Measurements from ENCODE around the gene PTPRT.

PTPRT gene

GRCh38 chr20:43161716-43162115 lies 28.0 kb downstream of the PTPRT start:
- no peak overlapping the region for H3K4me3 ChIP-seq (ENCODE audit: low read depth in 1 of 2, low read length in 2 of 2)
- no peak for DNase-seq
- TF ChIP-seq CTCF (IDR thresholded peaks at IDR 0.05; ENCODE audit: borderline replicate concordance, extremely low read depth, low read length, poor library complexity, severe bottlenecking) (no peak), EZH2 (IDR thresholded peaks at IDR 0.05; ENCODE audit: borderline replicate concordance, low read depth, low read length, severe bottlenecking) (no peak)
- H3K4me2 ChIP-seq (ENCODE audit: insufficient read depth, low read length), result no peak overlapping the region
- H2AFZ ChIP-seq (ENCODE audit: low read depth, low read length), result no peak overlapping the region
- H3K4me1 ChIP-seq (ENCODE audit: insufficient read depth, low read length), result no peaks in the 10 kb centered on the region
- no peak overlapping the region for H3K9ac ChIP-seq (ENCODE audit: low read depth, low read length)
- H3K27ac ChIP-seq (ENCODE audit: low read length), result no peak overlapping the region
- 0 out of 2 replicates have a peak, but pooled peaks cover 3% of the 10 kb centered on the region for H4K20me1 ChIP-seq (ENCODE audit: insufficient read depth, low read length)
- no peaks in the 10 kb centered on the region for H3K36me3 ChIP-seq (ENCODE audit: insufficient read depth, low read length)
- no peak for ATAC-seq (ENCODE audit: insufficient read depth, low read depth)
- H3K9me3 ChIP-seq (ENCODE audit: insufficient read depth, low read length, severe bottlenecking), result no peaks in the 10 kb centered on the region
- H3K27me3 ChIP-seq (ENCODE audit: insufficient read depth, low read length, poor library complexity), result peaks cover 3% of the 10 kb centered on the region
- H3K79me2 ChIP-seq (ENCODE audit: insufficient read depth, low read length), result no peaks in the 10 kb centered on the region

GRCh38 chr20:43160941-43161340 lies 28.8 kb downstream of the PTPRT start:
- DNase-seq (no peak), ATAC-seq (ENCODE audit: insufficient read depth, low read depth) (no peak)
- no peak for TF ChIP-seq CTCF (IDR thresholded peaks at IDR 0.05; ENCODE audit: borderline replicate concordance, extremely low read depth, low read length, poor library complexity, severe bottlenecking)
- no peak for TF ChIP-seq EZH2 (IDR thresholded peaks at IDR 0.05; ENCODE audit: borderline replicate concordance, low read depth, low read length, severe bottlenecking)

GRCh38 chr20:43159994-43160393 lies 29.7 kb downstream of the PTPRT start:
- no peak overlapping the region for H3K4me3 ChIP-seq (ENCODE audit: low read depth in 1 of 2, low read length in 2 of 2)
- no peaks in the 10 kb centered on the region for H3K79me2 ChIP-seq (ENCODE audit: insufficient read depth, low read length)
- no peak for DNase-seq
- no peak overlapping the region for H3K27ac ChIP-seq (ENCODE audit: low read length)
- H2AFZ ChIP-seq (ENCODE audit: low read depth, low read length), result no peak overlapping the region
- ATAC-seq (ENCODE audit: insufficient read depth, low read depth), result no peak
- no peak overlapping the region for H3K4me2 ChIP-seq (ENCODE audit: insufficient read depth, low read length)
- H4K20me1 ChIP-seq (ENCODE audit: insufficient read depth, low read length), result 0 out of 2 replicates have a peak, but pooled peaks cover 3% of the 10 kb centered on the region
- no peak for TF ChIP-seq CTCF (IDR thresholded peaks at IDR 0.05; ENCODE audit: borderline replicate concordance, extremely low read depth, low read length, poor library complexity, severe bottlenecking)
- TF ChIP-seq EZH2 (IDR thresholded peaks at IDR 0.05; ENCODE audit: borderline replicate concordance, low read depth, low read length, severe bottlenecking), result no peak
- H3K36me3 ChIP-seq (ENCODE audit: insufficient read depth, low read length), result no peaks in the 10 kb centered on the region
- H3K27me3 ChIP-seq (ENCODE audit: insufficient read depth, low read length, poor library complexity), result peaks cover 3% of the 10 kb centered on the region
- H3K4me1 ChIP-seq (ENCODE audit: insufficient read depth, low read length), result no peaks in the 10 kb centered on the region
- H3K9ac ChIP-seq (ENCODE audit: low read depth, low read length), result no peak overlapping the region
- no peaks in the 10 kb centered on the region for H3K9me3 ChIP-seq (ENCODE audit: insufficient read depth, low read length, severe bottlenecking)

More at GRCh38 chr20:43160941-43161340, 28.8 kb downstream of the PTPRT start:
- no peaks in the 10 kb centered on the region for H3K79me2 ChIP-seq (ENCODE audit: insufficient read depth, low read length)
- H3K4me3 ChIP-seq (ENCODE audit: low read depth in 1 of 2, low read length in 2 of 2), result no peak overlapping the region
- H3K4me1 ChIP-seq (ENCODE audit: insufficient read depth, low read length), result no peaks in the 10 kb centered on the region
- H3K9ac ChIP-seq (ENCODE audit: low read depth, low read length), result no peak overlapping the region
- H3K9me3 ChIP-seq (ENCODE audit: insufficient read depth, low read length, severe bottlenecking), result no peaks in the 10 kb centered on the region
- no peak overlapping the region for H2AFZ ChIP-seq (ENCODE audit: low read depth, low read length)
- no peaks in the 10 kb centered on the region for H3K36me3 ChIP-seq (ENCODE audit: insufficient read depth, low read length)
- H4K20me1 ChIP-seq (ENCODE audit: insufficient read depth, low read length), result 0 out of 2 replicates have a peak, but pooled peaks cover 3% of the 10 kb centered on the region
- H3K27me3 ChIP-seq (ENCODE audit: insufficient read depth, low read length, poor library complexity), result peaks cover 3% of the 10 kb centered on the region
- no peak overlapping the region for H3K27ac ChIP-seq (ENCODE audit: low read length)
- no peak overlapping the region for H3K4me2 ChIP-seq (ENCODE audit: insufficient read depth, low read length)
